GM12874 (cell line): Measurements from ENCODE around the gene FFAR3.

ENCODE experiments used
- TF ChIP-seq, protein P1 (sequence below): IDR thresholded peaks from 2 replicates; pipeline ENCODE4 v1.5.1; 2011; ENCODE audit warnings: low read depth, mild to moderate bottlenecking, control low read depth, low read length, moderate library complexity; ENCODE audit not compliant: insufficient read depth

Gene FFAR3

GRCh38 chr19:35352448-35353304 is 5.6 kb upstream of the FFAR3 start:
- TF ChIP-seq, protein P1, sequence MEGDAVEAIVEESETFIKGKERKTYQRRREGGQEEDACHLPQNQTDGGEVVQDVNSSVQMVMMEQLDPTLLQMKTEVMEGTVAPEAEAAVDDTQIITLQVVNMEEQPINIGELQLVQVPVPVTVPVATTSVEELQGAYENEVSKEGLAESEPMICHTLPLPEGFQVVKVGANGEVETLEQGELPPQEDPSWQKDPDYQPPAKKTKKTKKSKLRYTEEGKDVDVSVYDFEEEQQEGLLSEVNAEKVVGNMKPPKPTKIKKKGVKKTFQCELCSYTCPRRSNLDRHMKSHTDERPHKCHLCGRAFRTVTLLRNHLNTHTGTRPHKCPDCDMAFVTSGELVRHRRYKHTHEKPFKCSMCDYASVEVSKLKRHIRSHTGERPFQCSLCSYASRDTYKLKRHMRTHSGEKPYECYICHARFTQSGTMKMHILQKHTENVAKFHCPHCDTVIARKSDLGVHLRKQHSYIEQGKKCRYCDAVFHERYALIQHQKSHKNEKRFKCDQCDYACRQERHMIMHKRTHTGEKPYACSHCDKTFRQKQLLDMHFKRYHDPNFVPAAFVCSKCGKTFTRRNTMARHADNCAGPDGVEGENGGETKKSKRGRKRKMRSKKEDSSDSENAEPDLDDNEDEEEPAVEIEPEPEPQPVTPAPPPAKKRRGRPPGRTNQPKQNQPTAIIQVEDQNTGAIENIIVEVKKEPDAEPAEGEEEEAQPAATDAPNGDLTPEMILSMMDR: peak; percentile 78

DNA sequence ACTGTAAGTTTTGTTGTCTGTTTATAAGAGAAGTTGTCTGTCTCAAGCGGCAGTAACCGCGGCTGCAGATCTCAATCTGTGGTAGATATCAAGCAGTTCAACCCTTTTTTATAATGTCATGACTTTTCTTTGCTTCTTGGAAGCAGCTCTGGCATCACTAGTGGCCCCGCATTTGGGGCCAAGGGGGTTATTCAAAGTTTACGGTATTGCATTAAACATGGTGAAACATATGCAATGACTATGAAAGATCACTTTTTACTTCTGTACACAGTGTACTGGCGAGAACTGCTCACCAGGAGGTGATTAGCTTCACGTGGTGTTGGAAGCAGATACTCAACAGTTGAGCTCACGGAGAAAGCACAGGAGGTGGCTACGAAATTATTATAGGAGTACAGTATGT is 4.6 kb upstream of the FFAR3 start:
- TF ChIP-seq, protein P1: no peak

GRCh38 chr19:35354898-35355297 is 3.4 kb upstream of the FFAR3 start:
- TF ChIP-seq, protein P1: no peak

DNA sequence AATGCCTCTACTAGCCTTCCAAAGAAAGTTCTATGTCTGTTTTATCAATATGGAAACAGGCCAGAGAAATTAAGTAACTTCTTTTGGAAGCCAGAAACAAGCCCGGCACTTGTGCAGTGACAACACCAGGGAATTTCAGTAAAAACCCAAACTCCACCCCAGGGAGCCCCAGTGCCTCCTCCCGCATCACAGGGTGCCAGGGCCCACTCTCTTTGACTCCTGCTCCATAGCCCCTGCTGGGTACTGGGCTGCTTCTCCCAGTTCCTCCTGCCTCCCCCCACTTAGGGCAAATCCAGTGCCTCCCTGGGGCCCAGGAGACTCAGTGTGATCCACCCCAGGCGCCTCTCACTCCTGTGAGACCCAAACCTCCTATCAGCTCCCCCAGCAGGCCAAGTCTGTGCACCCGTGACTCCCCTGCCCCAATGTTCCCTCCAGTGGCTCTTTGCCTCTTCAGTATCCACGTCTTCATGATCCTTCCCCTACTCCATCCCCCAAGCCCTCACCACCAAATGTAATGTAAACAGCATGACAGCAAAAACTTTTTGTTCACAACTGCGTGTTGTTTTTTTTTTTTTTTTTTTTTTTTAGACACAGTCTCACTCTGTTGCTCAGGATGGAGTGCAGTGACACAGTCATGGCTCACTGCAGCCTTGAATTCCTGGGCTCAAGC is 2.3 kb upstream of the FFAR3 start:
- TF ChIP-seq, protein P1: no peak

DNA sequence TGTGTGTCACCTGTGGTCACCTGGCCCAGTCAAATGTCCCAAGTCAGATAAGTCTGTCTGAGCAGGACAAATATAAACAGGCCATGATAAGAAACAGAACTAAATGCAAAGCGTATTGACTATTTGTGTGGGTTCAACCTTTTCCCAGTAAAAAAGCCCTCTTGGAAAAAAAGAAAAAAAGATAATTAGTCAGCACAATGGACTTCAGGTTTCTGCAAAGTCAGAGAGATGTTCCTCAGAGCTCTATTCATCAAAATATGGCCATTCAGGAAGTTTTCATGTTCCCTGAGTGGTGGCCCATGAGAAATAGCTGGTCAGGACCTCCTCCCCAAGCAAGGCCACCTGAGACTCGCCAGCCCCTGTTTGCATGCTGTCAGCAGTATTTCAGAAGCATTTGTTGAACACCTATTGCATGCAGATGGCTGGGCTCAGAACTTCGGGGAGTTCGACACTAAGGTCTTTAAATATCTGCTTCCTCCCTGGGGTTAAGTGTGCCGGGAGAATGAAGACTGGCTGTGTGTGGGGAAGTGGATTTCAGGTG is 2.7 kb downstream of the FFAR3 start:
- TF ChIP-seq, protein P1: no peak

- TF ChIP-seq, protein P1: no peak
These were observed 4.2 kb downstream of the FFAR3 start for GRCh38 chr19:35362261-35363000.
